HG02763 (cell line): Measurements from ENCODE around the gene PCMT1.
"Not testable (repeated sequence)": the region's sequence is repeated elsewhere in the genome, so short reads cannot be mapped to it uniquely, and the experiment has no call there.

Experiments used
- ATAC-seq: cut with Tn5 transposase; IDR thresholded peaks from one replicate; pipeline ENCODE4 v1.9.1; 2021; ENCODE audit warnings: mild to moderate bottlenecking, moderate library complexity; ENCODE audit not compliant: unreplicated experiment

PCMT1 gene

GRCh38 chr6:149813351-149813750 lies 63.8 kb downstream of the PCMT1 start:
- ATAC-seq, result no peak

GRCh38 chr6:149815788-149816187 lies 66.2 kb downstream of the PCMT1 start:
- ATAC-seq, result no peak

- ATAC-seq, result no peak
Measured at GRCh38 chr6:149820506-149820905, 71.0 kb downstream of the PCMT1 start.

- no peak for ATAC-seq
Measured at GRCh38 chr6:149821492-149821891, 72.0 kb downstream of the PCMT1 start.

GRCh38 chr6:149823013-149823412 lies 73.5 kb downstream of the PCMT1 start:
- no peak for ATAC-seq

- ATAC-seq, result no peak
Measured at GRCh38 chr6:149825292-149825691, 75.8 kb downstream of the PCMT1 start.

- ATAC-seq, result no peak
Measured at GRCh38 chr6:149830731-149831307, 81.3 kb downstream of the PCMT1 start.

GRCh38 chr6:149831308-149831820 lies 81.8 kb downstream of the PCMT1 start:
- ATAC-seq, result no peak

- ATAC-seq, result no peak
Measured at GRCh38 chr6:149833651-149834050, 84.1 kb downstream of the PCMT1 start.

GRCh38 chr6:149834513-149835481 lies 85.3 kb downstream of the PCMT1 start:
- ATAC-seq, result no peak

- no peak for ATAC-seq
Measured at GRCh38 chr6:149840345-149841075, 91.0 kb downstream of the PCMT1 start.

- no peak for ATAC-seq
Measured at GRCh38 chr6:149842331-149842730, 92.8 kb downstream of the PCMT1 start.

- no peak for ATAC-seq
Measured at GRCh38 chr6:149843051-149843633, 93.6 kb downstream of the PCMT1 start.

GRCh38 chr6:149844036-149844435 lies 94.5 kb downstream of the PCMT1 start:
- ATAC-seq, result not testable (repeated sequence)

- ATAC-seq, result no peak
Measured at GRCh38 chr6:149844480-149844879, 94.9 kb downstream of the PCMT1 start.

- no peak for ATAC-seq
Measured at GRCh38 chr6:149845549-149845948, 96.0 kb downstream of the PCMT1 start.

GRCh38 chr6:149846321-149846720 lies 96.8 kb downstream of the PCMT1 start:
- no peak for ATAC-seq

- ATAC-seq, result no peak
Measured at GRCh38 chr6:149847939-149848267, 98.4 kb downstream of the PCMT1 start.

GRCh38 chr6:149848343-149848742 lies 98.8 kb downstream of the PCMT1 start:
- not testable (repeated sequence) for ATAC-seq

GRCh38 chr6:149851461-149852110 lies 102.0 kb downstream of the PCMT1 start:
- no peak for ATAC-seq

GRCh38 chr6:149852180-149852579 lies 102.6 kb downstream of the PCMT1 start:
- no peak for ATAC-seq
